K562 (cell line): ENCODE results near the gene INTS2. TPM values are rescaled to one million over a fixed set of nuclear protein-coding genes. Genes with fewer than 3 reads are reported as not detected.
A peak's percentile ranks its signal among the peaks of the same experiment; 100 is the strongest.

ENCODE experiments used
- BDP1 ChIP-seq: IDR thresholded peaks from 3 replicates; pipeline ENCODE4 v1.6.1; 2011; ENCODE audit not compliant: insufficient read length, insufficient read depth
- BRD9 ChIP-seq: fragments of 450-650 bp; IDR thresholded peaks from 2 replicates; pipeline ENCODE4 v1.6.1; 2018; ENCODE audit warnings: low read depth; ENCODE audit not compliant: partially characterized antibody
- CEBPB ChIP-seq: fragments of 450-650 bp; IDR thresholded peaks from 2 replicates; pipeline ENCODE4 v1.6.1; 2016; ENCODE audit warnings: missing genetic modification characterization, missing compliant biosample characterization
- CTBP1 ChIP-seq: fragments of 450-650 bp; IDR thresholded peaks from 2 replicates; pipeline ENCODE4 v1.6.1; 2016; ENCODE audit warnings: borderline replicate concordance
- MTA3 ChIP-seq: fragments of 450-650 bp; formaldehyde crosslinking; IDR thresholded peaks from 2 replicates; pipeline ENCODE4 v1.6.1; 2017; ENCODE audit warnings: mild to moderate bottlenecking, borderline replicate concordance
- NR3C1 ChIP-seq: sonication (generic); formaldehyde crosslinking; IDR thresholded peaks from 2 replicates; pipeline ENCODE4 v1.8.1; 2022; ENCODE audit warnings: missing genetic modification reagents
- POLR2G ChIP-seq: fragments of 200-400 bp; formaldehyde crosslinking; IDR thresholded peaks from 2 replicates; pipeline ENCODE4 v1.6.1; 2017; ENCODE audit warnings: low read depth, mild to moderate bottlenecking, antibody characterized with exemption, low read length, moderate library complexity
- RAD51 ChIP-seq: fragments of 450-650 bp; IDR thresholded peaks from 2 replicates; pipeline ENCODE4 v1.7.1; 2016; ENCODE audit warnings: low read depth, mild to moderate bottlenecking, borderline replicate concordance
- RBBP5 ChIP-seq: fragments of 200-600 bp; sonication (generic); IDR thresholded peaks from 2 replicates; pipeline ENCODE4 v1.6.1; 2012; ENCODE audit warnings: borderline replicate concordance, mild to moderate bottlenecking, low read length, control low read depth, inconsistent platforms; ENCODE audit not compliant: insufficient read depth, poor library complexity, severe bottlenecking
- STAT5B ChIP-seq: fragments of 250-450 bp; sonication (Bioruptor Pico); IDR thresholded peaks from 2 replicates; pipeline ENCODE4 v1.8.0; 2021; ENCODE audit warnings: mild to moderate bottlenecking, inconsistent platforms
- TBL1XR1 ChIP-seq, 2 experiments: IDR thresholded peaks; 2 replicates each; pipeline ENCODE4 v1.6.1; 2012; ENCODE audit warnings: improper control_type of control experiment in 2 of 2, low read length in 2 of 2, mild to moderate bottlenecking in 1 of 2
- ZNF695 ChIP-seq: fragments of 450-650 bp; formaldehyde crosslinking; IDR thresholded peaks from 2 replicates; pipeline ENCODE4 v1.4.0; 2020; ENCODE audit warnings: mild to moderate bottlenecking, moderate library complexity
- polyA plus RNA-seq, 8 experiments: library from polyadenylated mRNA; depleted of rRNA in 4 of 8; stranded (reverse) in 5 of 8; unstranded in 3 of 8; fragments of >200 nt; fragmentation: Nextera tagmentation in 2 of 8; fragmentation: Illumina TruSeq in 1 of 8; extraction: Ambion mirVana in 2 of 8; extraction: Trizol in 1 of 8; gene quantifications; 2 replicates each; pipeline versions ENCODE4 v1.2.1 to v1.2.3, GENCODE V29; 2011 to 2014; ENCODE audit warnings: inconsistent platforms in 1 of 8, missing spikeins in 1 of 8
- total RNA-seq, 7 experiments: library from RNA; depleted of rRNA in 6 of 7; stranded (reverse); fragments of >200 nt in 6 of 7; fragmentation: Illumina TruSeq in 2 of 7; extraction: Trizol in 2 of 7; gene quantifications; 2 replicates each; pipeline versions ENCODE4 v1.2.1 to v1.2.3, GENCODE V29; 2011 to 2021; ENCODE audit warnings: low replicate concordance in 1 of 7
- TF ChIP-seq, protein P1 (sequence below), 2 experiments: fragments of 450-650 bp in 1 of 2; sonication (generic) in 1 of 2; formaldehyde crosslinking in 1 of 2; IDR thresholded peaks; 2 replicates each; pipeline versions ENCODE4 v1.7.1 to v1.9.0; 2016 to 2022; ENCODE audit warnings: inconsistent platforms in 1 of 2, mild to moderate bottlenecking in 1 of 2, missing genetic modification reagents in 1 of 2
- TF ChIP-seq, protein P2 (sequence below), 2 experiments: IDR thresholded peaks; 2 replicates each; pipeline ENCODE4 v1.6.1; 2012; ENCODE audit warnings: improper control_type of control experiment in 2 of 2, low read depth in 2 of 2, low read length in 2 of 2, borderline replicate concordance in 1 of 2

The INTS2 gene
- total and polyA plus RNA-seq, 9 of the 15 experiments (the other 6 are each of a cell fraction or from before 2014, with no cell fraction given), result 4.8 to 24.7 (median 12.8) TPM

DNA sequence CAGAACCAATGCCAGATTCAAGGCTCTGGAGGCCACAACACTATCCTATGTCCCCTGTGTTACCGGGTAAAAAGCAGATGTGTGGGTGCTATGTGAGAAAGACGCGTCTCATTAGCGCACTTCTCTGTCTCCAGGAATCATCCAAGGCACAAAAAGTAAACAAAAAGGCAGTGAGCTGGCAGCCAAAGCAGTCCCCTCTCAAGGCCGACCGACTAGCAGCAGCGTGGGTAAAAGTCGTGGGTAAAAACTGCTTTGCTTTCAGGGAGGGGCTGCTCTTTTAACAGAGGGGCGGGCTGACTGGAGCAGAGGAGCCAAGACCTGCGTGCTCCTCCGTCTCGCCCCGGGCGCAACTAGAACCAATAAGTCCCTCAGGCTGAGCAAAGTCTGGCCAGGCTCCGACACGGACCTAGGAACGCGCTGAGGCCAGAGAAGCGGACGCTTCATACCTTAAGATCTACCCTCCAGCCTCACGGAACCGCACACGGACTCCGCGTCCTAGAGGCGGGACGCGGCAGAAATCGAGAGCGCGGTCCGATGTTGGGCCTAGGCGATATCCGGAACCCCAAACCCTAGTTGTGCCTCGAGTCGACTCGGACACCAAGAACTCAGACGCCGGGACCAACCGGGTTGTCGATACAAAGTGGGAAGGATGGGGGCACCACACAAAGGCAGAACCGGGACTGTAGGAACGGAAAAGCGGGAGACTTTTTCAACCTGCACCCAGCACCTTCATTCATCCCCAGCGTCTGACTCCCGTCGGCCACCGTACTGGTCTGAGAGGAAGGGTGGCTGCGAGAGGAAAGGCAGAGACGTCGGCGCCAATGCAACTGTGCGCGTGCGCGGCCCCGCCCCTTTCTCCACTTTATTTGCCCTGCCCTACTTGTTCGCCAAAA lies at the start of gene INTS2 (continued):
- TF ChIP-seq, protein P1, sequence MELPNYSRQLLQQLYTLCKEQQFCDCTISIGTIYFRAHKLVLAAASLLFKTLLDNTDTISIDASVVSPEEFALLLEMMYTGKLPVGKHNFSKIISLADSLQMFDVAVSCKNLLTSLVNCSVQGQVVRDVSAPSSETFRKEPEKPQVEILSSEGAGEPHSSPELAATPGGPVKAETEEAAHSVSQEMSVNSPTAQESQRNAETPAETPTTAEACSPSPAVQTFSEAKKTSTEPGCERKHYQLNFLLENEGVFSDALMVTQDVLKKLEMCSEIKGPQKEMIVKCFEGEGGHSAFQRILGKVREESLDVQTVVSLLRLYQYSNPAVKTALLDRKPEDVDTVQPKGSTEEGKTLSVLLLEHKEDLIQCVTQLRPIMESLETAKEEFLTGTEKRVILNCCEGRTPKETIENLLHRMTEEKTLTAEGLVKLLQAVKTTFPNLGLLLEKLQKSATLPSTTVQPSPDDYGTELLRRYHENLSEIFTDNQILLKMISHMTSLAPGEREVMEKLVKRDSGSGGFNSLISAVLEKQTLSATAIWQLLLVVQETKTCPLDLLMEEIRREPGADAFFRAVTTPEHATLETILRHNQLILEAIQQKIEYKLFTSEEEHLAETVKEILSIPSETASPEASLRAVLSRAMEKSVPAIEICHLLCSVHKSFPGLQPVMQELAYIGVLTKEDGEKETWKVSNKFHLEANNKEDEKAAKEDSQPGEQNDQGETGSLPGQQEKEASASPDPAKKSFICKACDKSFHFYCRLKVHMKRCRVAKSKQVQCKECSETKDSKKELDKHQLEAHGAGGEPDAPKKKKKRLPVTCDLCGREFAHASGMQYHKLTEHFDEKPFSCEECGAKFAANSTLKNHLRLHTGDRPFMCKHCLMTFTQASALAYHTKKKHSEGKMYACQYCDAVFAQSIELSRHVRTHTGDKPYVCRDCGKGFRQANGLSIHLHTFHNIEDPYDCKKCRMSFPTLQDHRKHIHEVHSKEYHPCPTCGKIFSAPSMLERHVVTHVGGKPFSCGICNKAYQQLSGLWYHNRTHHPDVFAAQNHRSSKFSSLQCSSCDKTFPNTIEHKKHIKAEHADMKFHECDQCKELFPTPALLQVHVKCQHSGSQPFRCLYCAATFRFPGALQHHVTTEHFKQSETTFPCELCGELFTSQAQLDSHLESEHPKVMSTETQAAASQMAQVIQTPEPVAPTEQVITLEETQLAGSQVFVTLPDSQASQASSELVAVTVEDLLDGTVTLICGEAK (IDR thresholded peaks at IDR 0.05), result peak; percentile 73
- TF ChIP-seq, protein P1 (CRISPR knock-in tag; IDR thresholded peaks at IDR 0.05), result peak; percentile 51; the same call in 1 of the 2 replicates
- TF ChIP-seq NR3C1 (CRISPR knock-in tag) (0 out of 2 replicates have a peak, but pooled peaks have one; percentile 69), MTA3 (peak; percentile 98), CEBPB (tag) (no peak), STAT5B (no peak), RBBP5 (peak; percentile 91), BDP1 (no peak), ZNF695 (CRISPR knock-in tag) (no peak), POLR2G (peak; percentile 87), RAD51 (no peak), BRD9 (peak; percentile 73), CTBP1 (peak; percentile 17; the same call in 1 of the 2 replicates), TBL1XR1 (IDR thresholded peaks at IDR 0.05; ENCODE audit: low read length in 2 of 2) (peak in 1 of 2 experiments; percentile 27; a peak in 1 of 4 replicates)
- TF ChIP-seq, protein P2, sequence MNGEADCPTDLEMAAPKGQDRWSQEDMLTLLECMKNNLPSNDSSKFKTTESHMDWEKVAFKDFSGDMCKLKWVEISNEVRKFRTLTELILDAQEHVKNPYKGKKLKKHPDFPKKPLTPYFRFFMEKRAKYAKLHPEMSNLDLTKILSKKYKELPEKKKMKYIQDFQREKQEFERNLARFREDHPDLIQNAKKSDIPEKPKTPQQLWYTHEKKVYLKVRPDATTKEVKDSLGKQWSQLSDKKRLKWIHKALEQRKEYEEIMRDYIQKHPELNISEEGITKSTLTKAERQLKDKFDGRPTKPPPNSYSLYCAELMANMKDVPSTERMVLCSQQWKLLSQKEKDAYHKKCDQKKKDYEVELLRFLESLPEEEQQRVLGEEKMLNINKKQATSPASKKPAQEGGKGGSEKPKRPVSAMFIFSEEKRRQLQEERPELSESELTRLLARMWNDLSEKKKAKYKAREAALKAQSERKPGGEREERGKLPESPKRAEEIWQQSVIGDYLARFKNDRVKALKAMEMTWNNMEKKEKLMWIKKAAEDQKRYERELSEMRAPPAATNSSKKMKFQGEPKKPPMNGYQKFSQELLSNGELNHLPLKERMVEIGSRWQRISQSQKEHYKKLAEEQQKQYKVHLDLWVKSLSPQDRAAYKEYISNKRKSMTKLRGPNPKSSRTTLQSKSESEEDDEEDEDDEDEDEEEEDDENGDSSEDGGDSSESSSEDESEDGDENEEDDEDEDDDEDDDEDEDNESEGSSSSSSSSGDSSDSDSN (IDR thresholded peaks at IDR 0.05; ENCODE audit: borderline replicate concordance in 1 of 2, low read depth in 2 of 2, low read length in 2 of 2), result peak; percentile 100
